ENCODE results near the gene VPS11. TPM values are rescaled to one million over a fixed set of nuclear protein-coding genes. Genes with fewer than 3 reads are reported as not detected.

VPS11 gene
- total RNA-seq, 1 experiment from 2014 or later: 18.6 TPM

DNA sequence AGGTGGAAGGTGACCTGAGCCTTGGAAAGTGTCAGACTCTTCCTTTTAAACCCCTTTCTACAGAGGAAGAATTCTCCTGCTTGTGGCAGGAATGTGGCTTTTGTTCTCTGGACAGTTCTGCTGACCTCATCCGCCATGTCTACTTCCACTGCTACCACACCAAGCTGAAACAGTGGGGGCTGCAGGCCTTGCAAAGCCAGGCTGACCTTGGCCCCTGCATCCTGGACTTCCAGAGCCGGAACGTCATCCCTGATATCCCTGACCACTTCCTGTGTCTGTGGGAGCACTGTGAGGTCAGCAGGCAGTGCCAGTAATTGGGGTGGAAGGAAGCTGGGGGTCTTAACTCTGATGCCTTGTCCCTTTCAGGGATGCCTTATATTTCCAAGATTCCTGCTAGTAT lies 63.0 kb downstream of the VPS11 start:
- H2AK5ac ChIP-seq (ENCODE audit: insufficient read length, low read length): no peak overlapping the region
- no peak overlapping the region for H4K8ac ChIP-seq (replicated peaks; ENCODE audit: insufficient read length, low read depth, low read length)
- no peak overlapping the region for H2BK5ac ChIP-seq (ENCODE audit: insufficient read length, low read length)
- H2BK12ac ChIP-seq (ENCODE audit: insufficient read length, low read depth, low read length): no peak overlapping the region
- Mint-ChIP-seq H3K27me3 (ENCODE audit: low read depth) (no peaks in the 10 kb centered on the region), H3K27ac (no peak overlapping the region), H3K4me1 (no peaks in the 10 kb centered on the region; a peak in 1 of 4 replicates), H3K9me3 (no peaks in the 10 kb centered on the region), H3K36me3 (ENCODE audit: insufficient read depth in 1 of 3, low read depth in 3 of 3) (peaks cover 28 to 73% (median 54%) of the 10 kb centered on the region in 3 experiments; a peak in 6 of 7 replicates), H3K4me3 (no peak overlapping the region)
- no peaks in the 10 kb centered on the region for H4K20me1 ChIP-seq (ENCODE audit: control insufficient read depth, insufficient read depth, insufficient read length)
- no peak overlapping the region for H3K56ac ChIP-seq (ENCODE audit: insufficient read length, low read depth, low read length)
- no peak overlapping the region for H3K27ac ChIP-seq (ENCODE audit: insufficient read length, low read depth, low read length)
- no peak overlapping the region for H2BK120ac ChIP-seq (ENCODE audit: low read depth, low read length, poor library complexity, severe bottlenecking)
- no peaks in the 10 kb centered on the region for H3K79me1 ChIP-seq (ENCODE audit: insufficient read depth, low read depth, low read length, poor library complexity, severe bottlenecking)
- no peak overlapping the region for H3K18ac ChIP-seq (ENCODE audit: insufficient read length, low read depth, low read length)
- H3K27me3 ChIP-seq (ENCODE audit: insufficient read depth, low read length): no peaks in the 10 kb centered on the region; the same call in 1 of the 2 replicates
- H3K23ac ChIP-seq (ENCODE audit: insufficient read length, low read depth, low read length): no peak overlapping the region
- no peak overlapping the region for H2BK15ac ChIP-seq (ENCODE audit: low read depth, low read length)
- no peak for DNase-seq
- H2BK20ac ChIP-seq (ENCODE audit: low read depth, low read length, poor library complexity, severe bottlenecking): no peak overlapping the region
- no peak overlapping the region for H3T11ph ChIP-seq (ENCODE audit: low read length)
- H3K9ac ChIP-seq (ENCODE audit: extremely low read depth, insufficient read length, low read length): no peak overlapping the region
- no CpG with 5 or more reads among the region's 3 CpGs for WGBS (ENCODE audit: extremely low coverage, insufficient read length, low lambda C conversion rate)
- H4K91ac ChIP-seq (ENCODE audit: insufficient read length, low read depth, low read length): no peak overlapping the region
- no peaks in the 10 kb centered on the region for H3K9me3 ChIP-seq (ENCODE audit: control insufficient read depth, low read depth, low read length)
- no peaks in the 10 kb centered on the region for H3K4me1 ChIP-seq (ENCODE audit: insufficient read depth, low read length)
- no peak overlapping the region for H2AFZ ChIP-seq (ENCODE audit: low read length)
- no peak overlapping the region for H3K4me2 ChIP-seq (ENCODE audit: insufficient read depth, insufficient read length, low read length)
- no peaks in the 10 kb centered on the region for H3K79me2 ChIP-seq (ENCODE audit: insufficient read depth, low read length)
- TF ChIP-seq CTCF (conservative IDR thresholded peaks at IDR 0.05): no peak
- no peak overlapping the region for H3K14ac ChIP-seq (ENCODE audit: insufficient read depth, low read length)
- H4K5ac ChIP-seq (ENCODE audit: insufficient read length, low read depth, low read length): no peak overlapping the region
- H3K4ac ChIP-seq (ENCODE audit: low read depth, low read length): no peak overlapping the region
- no peaks in the 10 kb centered on the region for H3K23me2 ChIP-seq (ENCODE audit: insufficient read length, low read depth, low read length, poor library complexity, severe bottlenecking)

Small RNA genes within 50 kb of the gene (microRNA-seq; reads per million reads assigned to microRNA genes)
- not detected for gene MIR3656 (ENCODE audit: borderline microRNAs expressed)

Other genes with a start within 250 kb of the VPS11 start
- 0.07 and 0.11 TPM in 2 replicates for gene CXCR5, start 183.9 kb upstream of the VPS11 start, total RNA-seq (2021)
- gene BCL9L, start 141.9 kb upstream of the VPS11 start, total RNA-seq (2021): 74.9 and 78.4 TPM in 2 replicates
- 0.24 and 0.33 TPM in 2 replicates for gene UPK2, start 111.5 kb upstream of the VPS11 start, total RNA-seq (2021)
- not detected in 2 replicates for gene FOXR1, start 96.1 kb upstream of the VPS11 start, total RNA-seq (2021)
- gene CENATAC, start 69.7 kb upstream of the VPS11 start, total RNA-seq (2021): 51.2 and 55.2 TPM in 2 replicates
- gene RPS25, start 49.5 kb upstream of the VPS11 start, total RNA-seq (2021): 1,450 and 1,453 TPM in 2 replicates
- 82.8 TPM in 2 replicates for gene TRAPPC4, start 49.1 kb upstream of the VPS11 start, total RNA-seq (2021)
- 41.0 and 42.0 TPM in 2 replicates for gene SLC37A4, start 36.9 kb upstream of the VPS11 start, total RNA-seq (2021)
- 228 and 234 TPM in 2 replicates for gene HYOU1, start 10.6 kb upstream of the VPS11 start, total RNA-seq (2021)
- gene HMBS, start 17.1 kb downstream of the VPS11 start, total RNA-seq (2021): 57.2 and 57.7 TPM in 2 replicates
- gene DPAGT1, start 34.0 kb downstream of the VPS11 start, total RNA-seq (2021): 43.6 and 44.5 TPM in 2 replicates
- gene C2CD2L, start 39.5 kb downstream of the VPS11 start, total RNA-seq (2021): 5.5 and 5.6 TPM in 2 replicates
- gene HINFP, start 53.8 kb downstream of the VPS11 start, total RNA-seq (2021): 42.1 and 42.4 TPM in 2 replicates
- 0.68 and 1.2 TPM in 2 replicates for gene ABCG4, start 81.2 kb downstream of the VPS11 start, total RNA-seq (2021)
- 17.2 and 18.2 TPM in 2 replicates for gene NLRX1, start 100.9 kb downstream of the VPS11 start, total RNA-seq (2021)
- 0.39 TPM in 1 of 2 replicates, not detected in the other for gene NHERF4, start 117.7 kb downstream of the VPS11 start, total RNA-seq (2021)
- gene CBL, start 138.5 kb downstream of the VPS11 start, total RNA-seq (2021): 52.1 and 56.4 TPM in 2 replicates
- 21.5 and 23.3 TPM in 2 replicates for gene MCAM, start 249.3 kb downstream of the VPS11 start, total RNA-seq (2021)

Data from H9 (cell line).